Astrocyte (in vitro differentiated cells and primary cell): ENCODE results near the gene KIF3B. TPM values are rescaled to one million over a fixed set of nuclear protein-coding genes. Genes with fewer than 3 reads are reported as not detected.

ENCODE experiments used
- DNase-seq: peaks from one replicate; pipeline ENCODE4 v3.0.0-alpha.2; 2010; ENCODE audit warnings: low read depth
- FAIRE-seq: peaks from 2 replicates; lab custom pipeline; 2011; peaks lifted over from hg19 to GRCh38; lab: Jason Lieb, UNC
- H2AFZ ChIP-seq: 2 replicates; pipeline ENCODE4 v1.6.0; 2012; ENCODE audit warnings: low read depth, low read length, inconsistent platforms
- H3K27ac ChIP-seq: 2 replicates; pipeline ENCODE4 v1.5.1; 2011; ENCODE audit warnings: low read depth, low read length, inconsistent platforms
- H3K27me3 ChIP-seq: 2 replicates; pipeline ENCODE4 v1.6.0; 2011; ENCODE audit warnings: low read length, inconsistent platforms; ENCODE audit not compliant: insufficient read depth
- H3K36me3 ChIP-seq: 2 replicates; pipeline ENCODE4 v1.5.1; 2011; ENCODE audit warnings: low read length, inconsistent platforms; ENCODE audit not compliant: insufficient read depth
- H3K4me1 ChIP-seq: 2 replicates; pipeline ENCODE4 v1.5.1; 2011; ENCODE audit warnings: low read length, inconsistent platforms; ENCODE audit not compliant: insufficient read depth
- H3K4me2 ChIP-seq: 2 replicates; pipeline ENCODE4 v1.6.0; 2012; ENCODE audit warnings: low read length, inconsistent platforms
- H3K4me3 ChIP-seq: 2 replicates; pipeline ENCODE4 v1.5.1; 2011; ENCODE audit warnings: low read depth, mild to moderate bottlenecking, low read length, inconsistent platforms; ENCODE audit not compliant: insufficient read depth
- H3K79me2 ChIP-seq: 2 replicates; pipeline ENCODE4 v1.6.0; 2012; ENCODE audit warnings: mild to moderate bottlenecking, low read length, inconsistent platforms; ENCODE audit not compliant: insufficient read depth
- H3K9ac ChIP-seq: 2 replicates; pipeline ENCODE4 v1.6.0; 2012; ENCODE audit warnings: mild to moderate bottlenecking, low read length, inconsistent platforms
- H3K9me3 ChIP-seq: 2 replicates; pipeline ENCODE4 v1.5.1; 2012; ENCODE audit warnings: low read depth, mild to moderate bottlenecking, low read length, inconsistent platforms; ENCODE audit not compliant: insufficient read depth
- H4K20me1 ChIP-seq: 2 replicates; pipeline ENCODE4 v1.6.0; 2012; ENCODE audit warnings: low read length, inconsistent platforms; ENCODE audit not compliant: insufficient read depth
- H3K27ac Mint-ChIP-seq: one replicate; pipeline ENCODE4 v1.8.0; 2021; ENCODE audit warnings: mild to moderate bottlenecking, mixed read lengths; ENCODE audit not compliant: unreplicated experiment
- H3K27me3 Mint-ChIP-seq: one replicate; pipeline ENCODE4 v1.8.0; 2021; ENCODE audit warnings: low read depth, mixed read lengths; ENCODE audit not compliant: unreplicated experiment
- H3K36me3 Mint-ChIP-seq: one replicate; pipeline ENCODE4 v1.8.0; 2021; ENCODE audit warnings: low read depth, mixed read lengths; ENCODE audit not compliant: unreplicated experiment
- H3K4me1 Mint-ChIP-seq: one replicate; pipeline ENCODE4 v1.8.0; 2021; ENCODE audit warnings: low read depth, mixed read lengths; ENCODE audit not compliant: unreplicated experiment
- H3K4me3 Mint-ChIP-seq: one replicate; pipeline ENCODE4 v1.8.0; 2021; ENCODE audit warnings: mild to moderate bottlenecking, moderate library complexity, mixed read lengths; ENCODE audit not compliant: unreplicated experiment
- H3K9me3 Mint-ChIP-seq: one replicate; pipeline ENCODE4 v1.8.0; 2021; ENCODE audit warnings: mild to moderate bottlenecking, mixed read lengths; ENCODE audit not compliant: unreplicated experiment
- CTCF ChIP-seq: IDR thresholded peaks from 2 replicates; pipeline ENCODE4 v1.5.1; 2011; ENCODE audit warnings: low read depth, mild to moderate bottlenecking, inconsistent platforms, low read length, moderate library complexity; ENCODE audit not compliant: insufficient read depth
- EZH2 ChIP-seq: IDR thresholded peaks from 2 replicates; pipeline ENCODE4 v1.6.1; 2012; ENCODE audit warnings: mild to moderate bottlenecking, low read length, inconsistent platforms; ENCODE audit not compliant: insufficient read depth
- total RNA-seq: library from RNA; stranded (reverse); gene quantifications from 2 replicates; pipeline ENCODE4 v1.2.1, GENCODE V29; 2021

KIF3B gene
- total RNA-seq, 1 donor from 2014 or later = 28.5 TPM

DNA sequence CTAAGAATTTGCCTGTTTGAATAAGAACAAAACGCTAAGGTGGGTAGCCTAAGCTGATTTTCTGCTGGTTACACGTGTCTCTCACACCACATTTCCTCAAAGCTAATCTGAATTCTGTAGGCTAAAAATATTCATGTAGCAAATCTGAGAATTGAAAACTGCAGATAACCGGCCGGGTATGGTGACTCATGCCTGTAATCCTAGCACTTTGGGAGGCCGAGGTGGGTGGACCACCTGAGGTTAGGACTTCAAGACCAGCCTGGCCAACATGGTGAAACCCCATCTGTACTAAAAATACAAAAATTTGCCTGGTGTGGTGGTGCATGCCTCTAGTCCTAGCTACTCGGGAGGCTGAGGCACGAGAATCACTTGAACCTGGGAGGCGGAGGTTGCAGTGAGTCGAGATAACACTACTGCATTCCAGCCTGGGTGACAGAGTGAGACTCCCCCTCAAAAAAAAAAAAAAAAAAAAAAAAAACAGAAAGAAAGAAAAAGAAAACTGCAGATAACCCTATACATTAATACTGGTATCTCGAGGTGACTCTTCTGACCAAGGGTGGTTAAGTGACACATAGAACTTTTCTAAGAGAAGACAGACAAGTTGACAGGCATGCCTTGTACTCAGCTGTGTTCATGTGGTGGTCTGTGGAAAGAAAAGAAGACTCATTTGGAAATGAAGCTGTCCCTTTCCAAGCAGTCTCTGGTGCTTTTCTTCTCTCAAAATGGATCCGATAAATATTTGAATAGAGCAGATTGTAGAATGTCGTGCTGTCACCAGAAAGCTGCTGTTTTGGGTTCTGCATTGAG lies 55.9 kb downstream of the KIF3B start:
- Histone ChIP-seq H3K36me3 (peaks cover 13% of the 10 kb centered on the region), H3K79me2 (no peaks in the 10 kb centered on the region), H2AFZ (no peak overlapping the region), H3K27me3 (no peaks in the 10 kb centered on the region), H3K4me1 (peaks cover 21% of the 10 kb centered on the region), H3K27ac (peak overlapping the region; percentile 63), H3K9ac (peak overlapping the region; percentile 5), H4K20me1 (peaks cover 3% of the 10 kb centered on the region), H3K4me3 (no peak overlapping the region), H3K9me3 (no peaks in the 10 kb centered on the region), H3K4me2 (peak overlapping the region; percentile 42)
- H3K36me3 Mint-ChIP-seq = peaks cover 14% of the 10 kb centered on the region
- peak overlapping the region; percentile 75 for H3K27ac Mint-ChIP-seq
- no peak for FAIRE-seq
- peaks cover 23% of the 10 kb centered on the region for H3K4me1 Mint-ChIP-seq
- no peak for TF ChIP-seq CTCF
- TF ChIP-seq EZH2 = no peak
- H3K4me3 Mint-ChIP-seq = no peak overlapping the region
- no peaks in the 10 kb centered on the region for H3K27me3 Mint-ChIP-seq
- DNase-seq = peak; percentile 20
- no peaks in the 10 kb centered on the region for H3K9me3 Mint-ChIP-seq

DNA sequence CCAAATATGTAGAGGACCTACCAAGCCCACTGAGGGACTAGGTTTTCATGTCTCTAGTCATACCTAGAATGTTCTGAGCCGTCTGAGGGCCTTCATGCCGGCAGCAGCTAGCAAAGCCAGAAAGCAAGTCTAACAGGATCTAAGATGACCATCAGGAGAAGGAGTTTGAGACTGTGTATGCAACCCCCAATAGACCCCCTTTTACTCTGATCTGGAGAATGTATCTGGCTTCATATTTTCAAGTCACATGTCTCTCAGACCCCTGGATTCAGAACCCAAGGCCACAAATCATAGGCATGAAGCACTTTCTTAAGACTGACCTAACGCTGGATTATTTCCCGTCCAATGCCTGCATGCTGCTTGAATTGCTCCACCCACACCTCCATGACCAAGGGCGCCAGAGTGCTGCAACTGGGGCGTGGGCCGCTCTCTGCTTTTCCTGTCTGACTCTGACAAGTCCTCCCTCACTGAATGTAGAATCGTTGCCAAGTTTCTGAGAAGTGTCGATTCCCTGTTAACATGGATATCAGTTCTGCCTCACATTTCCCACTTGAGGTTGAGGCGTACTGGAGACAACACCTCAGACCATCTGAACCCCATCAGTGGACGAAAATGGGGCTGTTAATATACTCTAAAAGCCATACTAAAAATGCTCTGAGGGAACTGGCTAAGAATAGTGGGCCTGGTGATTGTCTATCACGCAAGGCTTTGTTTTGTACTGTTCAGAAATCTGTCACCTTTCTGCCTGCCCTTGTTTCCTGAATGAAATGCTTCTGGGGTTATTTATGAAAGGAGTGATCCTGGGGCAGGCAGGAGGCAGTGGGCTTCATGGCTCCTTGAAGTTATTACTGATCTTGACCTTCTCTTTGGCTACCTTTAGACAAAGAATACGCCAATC lies 56.8 kb downstream of the KIF3B start:
- Histone ChIP-seq H3K9me3 (no peaks in the 10 kb centered on the region), H2AFZ (no peak overlapping the region), H3K27me3 (no peaks in the 10 kb centered on the region), H3K27ac (no peak overlapping the region), H3K36me3 (peaks cover 13% of the 10 kb centered on the region), H4K20me1 (peaks cover 3% of the 10 kb centered on the region), H3K4me1 (peaks cover 21% of the 10 kb centered on the region), H3K4me2 (no peak overlapping the region), H3K79me2 (no peaks in the 10 kb centered on the region), H3K4me3 (no peak overlapping the region), H3K9ac (no peak overlapping the region)
- Mint-ChIP-seq H3K27me3 (no peaks in the 10 kb centered on the region), H3K4me1 (peaks cover 22% of the 10 kb centered on the region), H3K27ac (no peak overlapping the region), H3K4me3 (no peak overlapping the region), H3K36me3 (peaks cover 17% of the 10 kb centered on the region), H3K9me3 (no peaks in the 10 kb centered on the region)
- DNase-seq (no peak), FAIRE-seq (no peak)
- TF ChIP-seq CTCF = no peak
- no peak for TF ChIP-seq EZH2
